Motor neuron (in vitro differentiated cells): Measurements from ENCODE around the gene MYEOV. TPM values are rescaled to one million over a fixed set of nuclear protein-coding genes. Genes with fewer than 3 reads are reported as not detected.
A peak's percentile ranks its signal among the peaks of the same experiment; 100 is the strongest.

Experiments
- ATAC-seq, 8 experiments: fragments of 200-7000 bp; cut with Tn5 transposase; replicated peaks in 6 of 8; 2 replicates each; pipeline ENCODE4 v1.8.0; 2021; ENCODE audit warnings: mild to moderate bottlenecking in 8 of 8, moderate library complexity in 8 of 8
- H3K27ac ChIP-seq, 2 donors: fragments of 250-450 bp; sonication (Bioruptor Pico); 2 replicates each; pipeline ENCODE4 v1.9.0; 2021; ENCODE audit warnings: antibody characterized with exemption in 2 of 2, mild to moderate bottlenecking in 2 of 2, moderate library complexity in 1 of 2
- H3K4me1 ChIP-seq, 2 donors: fragments of 250-450 bp; sonication (Bioruptor Pico); replicated peaks in 1 of 2; 2 replicates each; pipeline ENCODE4 v1.6.1; 2021; ENCODE audit warnings: antibody characterized with exemption in 2 of 2, mild to moderate bottlenecking in 2 of 2, moderate library complexity in 1 of 2
- H3K4me3 ChIP-seq, 5 donors: fragments of 250-450 bp; sonication (Bioruptor Pico); 2 replicates each; pipeline ENCODE4 v1.9.0; 2021; ENCODE audit warnings: antibody characterized with exemption in 5 of 5, mild to moderate bottlenecking in 5 of 5, moderate library complexity in 4 of 5
- whole genome bisulfite sequencing, 10 experiments: fragments of 450-650 bp; shearing (Covaris generic); methylation state at CpG; one replicate each; pipeline ENCODE4 v1.0.0; 2022; 5-methylcytosine and 5-hydroxymethylcytosine counted together
- in situ Hi-C, 9 experiments: fragments of 400-800 bp; cut with MboI; loops; one replicate each; pipeline ENCODE4 v1.15.0; 2021; ENCODE audit warnings: low sequenced_read_pairs in 9 of 9, low pct_unique_long_range_greater_than_20kb in 2 of 9; ENCODE audit not compliant: unreplicated experiment in 9 of 9
- total RNA-seq, 8 experiments: library from RNA; unstranded; fragments of 300-600 nt; gene quantifications; 2 replicates each; pipeline versions ENCODE4 v1.2.3 to v1.2.4, GENCODE V29; 2022

The MYEOV gene
- total RNA-seq, 8 experiments from 2014 or later: 0.05 to 59.6 (median 1.3) TPM; not detected in 1

DNA sequence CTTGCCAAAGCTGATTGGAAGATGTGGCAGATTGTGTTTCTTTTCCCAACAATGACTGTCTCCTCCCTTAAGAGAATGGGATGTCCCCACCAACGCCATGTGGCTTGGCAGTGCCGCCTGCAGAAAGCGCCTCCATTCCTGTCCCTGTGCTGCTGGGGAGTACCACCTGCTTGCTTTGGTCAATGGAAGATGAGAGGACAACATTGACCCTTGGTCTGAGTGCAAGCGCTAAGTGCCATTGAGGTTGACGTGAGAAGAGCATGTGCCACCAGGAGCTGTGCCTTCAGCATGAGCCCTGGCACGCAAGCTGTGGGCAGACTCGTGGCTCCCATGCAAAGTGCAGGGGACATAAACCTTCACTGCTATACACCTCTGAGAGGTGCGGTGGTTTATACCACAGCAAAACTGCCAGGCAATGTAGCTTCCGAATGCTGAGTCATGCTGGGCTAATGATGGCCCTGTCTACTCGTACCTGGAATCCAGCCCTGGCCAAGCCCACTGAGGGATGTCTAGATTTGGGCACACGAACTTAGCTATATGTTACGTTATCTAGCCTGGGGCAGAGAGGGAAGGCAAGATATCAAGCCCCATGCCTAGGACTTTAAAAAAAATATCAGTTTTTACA, 41.9 kb downstream of the MYEOV start:
- WGBS, 10 experiments: 65 to 100% (median 92%) methylated on average over 1 to 4 of the region's 12 CpGs; no CpG with 5 or more reads in 3 of the 10 experiments
- no peak overlapping the region for H3K4me3 ChIP-seq
- in situ Hi-C loops: no loop called here
- no peak for ATAC-seq
- no peaks in the 10 kb centered on the region for H3K4me1 ChIP-seq
- H3K27ac ChIP-seq: no peak overlapping the region

DNA sequence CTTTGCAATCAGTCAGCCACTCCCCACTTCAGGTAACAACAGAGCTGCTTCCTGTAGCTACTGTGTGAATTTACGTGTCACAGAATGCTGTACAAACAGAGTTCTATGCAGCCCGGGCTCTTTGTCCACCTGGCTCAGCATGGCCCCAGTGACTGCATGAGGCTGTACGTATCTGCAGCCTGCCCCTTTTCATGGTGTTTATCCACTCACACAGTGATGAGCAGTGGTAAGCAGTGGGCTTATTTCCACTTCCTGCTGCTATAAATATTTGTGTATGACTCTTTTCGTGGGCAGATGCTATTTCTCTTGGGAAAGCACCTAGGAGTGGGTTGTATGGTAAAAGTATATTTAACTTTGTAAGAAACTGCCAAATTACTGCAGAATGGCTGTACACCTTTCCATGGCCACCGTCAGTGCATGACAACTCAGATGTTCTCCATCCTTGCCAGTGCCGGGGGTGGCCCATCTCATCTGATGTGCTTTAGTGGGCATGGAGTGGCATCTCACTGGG, 43.3 kb downstream of the MYEOV start:
- Histone ChIP-seq H3K27ac (no peak overlapping the region), H3K4me1 (no peaks in the 10 kb centered on the region), H3K4me3 (no peak overlapping the region)
- 40 to 87% (median 68%) methylated on average over 1 to 5 of the region's 6 CpGs; no CpG with 5 or more reads in 2 of the 10 experiments for WGBS, 10 experiments
- ATAC-seq: peak in 1 of 8 experiments; percentile 43
- in situ Hi-C loops: no loop called here

DNA sequence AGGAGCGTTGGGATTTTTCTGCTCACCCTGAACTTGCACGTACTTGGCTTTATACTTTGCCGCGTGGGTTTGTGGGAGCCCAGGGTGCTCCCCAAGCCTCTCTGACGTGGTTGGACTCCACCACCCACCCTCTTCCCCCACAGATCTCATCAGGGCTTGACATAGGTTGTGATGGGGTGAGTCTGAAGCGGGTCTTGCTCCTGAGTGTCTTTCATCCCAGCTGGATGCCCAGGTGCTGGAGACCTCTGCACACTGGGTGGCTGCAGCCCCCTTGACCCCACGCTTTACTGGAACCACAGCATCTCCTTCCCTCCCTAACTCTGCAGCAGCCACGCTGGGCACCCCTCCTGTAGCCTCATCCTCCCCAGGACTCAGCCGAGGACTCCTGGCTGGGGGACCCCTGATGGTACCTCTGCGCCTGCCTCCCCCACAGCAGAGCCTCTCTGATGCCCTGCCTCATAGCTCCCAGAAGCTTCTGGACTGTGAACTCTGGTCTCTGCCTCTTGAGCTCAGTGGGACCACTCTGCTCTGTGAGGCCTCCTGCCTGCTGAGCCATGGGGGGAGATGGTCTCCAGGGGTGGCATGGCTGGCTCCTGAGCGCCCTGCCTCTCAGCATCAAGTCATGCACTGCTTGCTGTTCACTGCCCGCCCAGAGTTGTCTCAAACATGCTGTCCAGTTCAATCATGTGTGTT, 45.2 kb downstream of the MYEOV start:
- no peaks in the 10 kb centered on the region for H3K4me1 ChIP-seq
- in situ Hi-C loops: no loop called here
- H3K27ac ChIP-seq: no peak overlapping the region
- WGBS, 10 experiments: 84 to 100% (median 94%) methylated on average over 1 to 5 of the region's 12 CpGs; no CpG with 5 or more reads in 1 of the 10 experiments
- no peak for ATAC-seq
- H3K4me3 ChIP-seq: no peak overlapping the region

DNA sequence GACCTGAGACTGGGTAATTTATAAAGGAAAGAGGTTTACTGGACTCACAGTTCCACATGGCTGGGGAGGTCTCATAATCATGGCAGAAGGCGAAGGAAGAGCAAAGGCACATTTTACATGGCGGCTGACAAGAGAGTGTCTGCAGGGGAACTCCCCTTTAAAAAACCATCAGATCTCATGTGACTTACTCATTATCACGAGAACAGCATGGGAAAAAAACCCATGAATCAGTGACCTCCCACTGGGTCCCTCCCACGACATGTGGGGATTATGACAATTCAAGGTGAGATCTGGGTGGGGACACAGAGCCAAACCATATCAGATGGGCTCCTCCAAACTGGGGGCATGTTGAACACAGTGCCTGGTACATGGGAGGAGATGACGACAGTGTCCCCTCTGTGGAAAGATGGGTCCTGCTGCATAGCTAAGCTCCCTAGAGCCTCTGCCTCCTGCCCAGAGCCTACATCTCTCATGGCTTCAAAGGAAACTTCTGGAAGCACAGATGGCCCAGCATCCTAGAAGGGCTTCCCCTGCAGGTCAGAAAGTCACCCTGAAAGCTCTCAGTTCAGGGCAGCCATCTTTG, 46.1 kb downstream of the MYEOV start:
- ATAC-seq: no peak
- no peak overlapping the region for H3K27ac ChIP-seq
- in situ Hi-C loops: no loop called here
- H3K4me3 ChIP-seq: no peak overlapping the region
- no peaks in the 10 kb centered on the region for H3K4me1 ChIP-seq
- 31 to 96% (median 74%) methylated on average over 1 to 5 of the region's 5 CpGs; no CpG with 5 or more reads in 2 of the 10 experiments for whole genome bisulfite sequencing, 10 experiments

DNA sequence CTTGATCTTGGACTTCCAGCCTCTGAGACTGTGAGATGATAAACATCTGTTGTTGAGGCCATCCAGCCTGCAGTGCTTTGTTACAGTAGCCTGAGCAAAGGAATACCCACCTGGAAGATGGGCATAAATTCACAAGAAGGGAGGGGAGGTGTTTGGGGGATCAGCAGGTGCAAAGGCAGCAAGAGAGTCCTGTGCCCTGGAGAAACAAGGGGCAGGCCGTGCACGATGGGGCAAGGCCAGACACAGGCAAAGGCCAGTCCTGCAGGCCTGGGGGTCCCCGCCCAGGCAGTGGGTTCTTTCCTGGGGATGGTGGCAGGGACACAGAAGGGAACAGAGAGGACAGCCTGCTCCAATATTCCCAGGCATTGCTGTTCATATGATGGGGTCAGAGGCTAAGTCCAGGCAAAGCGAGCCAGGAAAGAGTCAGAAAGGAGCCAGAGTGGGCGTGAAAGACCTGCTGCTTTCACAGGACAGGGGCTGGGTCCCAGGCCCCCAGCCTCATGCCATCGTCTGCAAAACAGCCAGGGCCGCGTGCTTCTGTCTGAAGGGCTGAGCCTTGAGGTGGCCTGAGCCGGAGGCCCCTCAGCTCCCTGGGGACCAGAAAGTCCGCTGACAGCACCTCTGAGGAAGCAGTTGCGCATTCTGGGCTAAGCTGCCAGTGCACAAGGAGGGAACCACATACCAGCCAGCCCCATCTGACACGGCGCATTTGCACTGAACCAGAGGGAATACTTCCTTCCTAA, 48.8 kb downstream of the MYEOV start:
- WGBS, 10 experiments: 20 to 96% (median 88%) methylated on average over 1 to 5 of the region's 13 CpGs; no CpG with 5 or more reads in 3 of the 10 experiments
- no peak for ATAC-seq
- in situ Hi-C loops: no loop called here
- Histone ChIP-seq H3K4me1 (no peaks in the 10 kb centered on the region), H3K27ac (no peak overlapping the region), H3K4me3 (no peak overlapping the region)

DNA sequence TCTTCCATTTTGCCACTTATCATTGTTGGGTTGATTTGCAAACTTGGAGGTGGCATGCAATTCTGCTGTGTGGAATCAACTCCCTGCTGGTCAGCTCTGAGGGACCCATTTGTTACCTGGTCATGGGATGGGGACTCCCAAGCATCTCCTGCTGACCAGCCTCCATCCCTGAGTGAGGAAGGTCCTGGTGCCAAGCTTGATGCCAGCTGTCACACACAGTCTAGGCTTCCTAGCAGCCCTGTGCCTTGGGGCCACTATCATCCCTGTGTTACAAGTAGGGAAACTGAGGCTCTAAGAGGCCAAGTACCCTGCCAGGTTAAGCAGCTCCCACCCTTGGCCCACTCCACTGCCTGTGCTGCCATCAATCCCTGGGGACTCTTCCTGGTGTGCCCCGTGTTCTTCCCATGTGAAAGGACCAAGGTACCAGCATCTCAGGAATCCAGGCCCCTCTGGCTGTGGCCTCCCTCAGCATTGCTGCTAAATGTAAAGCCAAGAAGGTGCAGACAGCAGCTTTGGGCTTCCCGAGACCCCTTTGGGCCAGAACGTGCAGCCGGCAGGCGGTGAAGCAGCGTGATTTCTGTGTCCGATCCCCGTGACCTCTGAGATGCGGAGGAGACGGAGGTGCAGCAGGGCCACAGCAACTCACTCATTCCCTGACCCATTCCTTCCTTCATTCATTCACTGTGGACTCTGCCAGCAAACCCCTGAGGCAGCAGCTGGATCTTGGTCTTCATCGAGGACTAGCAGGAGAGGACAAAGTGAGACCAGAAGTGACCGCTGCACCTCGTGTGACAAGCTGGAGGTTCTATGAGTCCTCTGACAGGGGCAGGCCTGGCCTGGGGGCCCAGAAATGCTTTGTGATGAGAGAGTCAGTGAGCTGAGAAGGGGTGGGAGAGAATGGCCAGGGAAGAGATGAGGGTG, 49.7 kb downstream of the MYEOV start:
- 76 to 100% (median 98%) methylated on average over 1 to 4 of the region's 13 CpGs; no CpG with 5 or more reads in 4 of the 10 experiments for WGBS, 10 experiments
- in situ Hi-C loops: no loop called here
- Histone ChIP-seq H3K4me3 (no peak overlapping the region), H3K4me1 (no peaks in the 10 kb centered on the region), H3K27ac (no peak overlapping the region)
- ATAC-seq: no peak

DNA sequence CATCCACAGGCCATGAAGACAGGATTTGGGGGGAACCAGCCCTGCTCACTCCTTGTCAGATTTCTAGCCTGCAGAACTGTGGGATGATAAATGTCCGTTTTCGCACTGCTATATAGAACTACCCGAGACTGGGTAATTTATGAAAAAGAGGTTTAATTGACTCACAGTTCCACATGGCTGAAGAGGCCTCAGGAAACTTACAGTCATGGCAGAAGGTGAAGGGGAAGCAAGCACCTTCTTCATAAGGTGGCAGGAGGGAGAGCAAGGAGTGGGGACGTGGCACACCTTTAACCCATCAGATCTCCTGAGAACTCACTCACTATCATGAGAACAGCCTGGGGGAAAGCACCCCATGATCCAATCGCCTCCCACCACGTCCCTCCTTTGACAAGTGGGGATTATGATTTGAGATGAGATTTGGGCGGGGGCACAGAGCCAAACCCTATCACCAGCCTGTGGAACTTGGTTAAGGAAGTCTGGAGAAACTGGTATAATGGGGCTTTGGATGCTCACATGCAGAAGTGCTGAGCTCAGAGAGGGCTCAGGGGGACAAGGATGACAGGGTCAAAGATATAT, 50.7 kb downstream of the MYEOV start:
- H3K4me3 ChIP-seq: no peak overlapping the region
- ATAC-seq: no peak

More for the DNA sequence above, 50.7 kb downstream of the MYEOV start:
- no peaks in the 10 kb centered on the region for H3K4me1 ChIP-seq
- in situ Hi-C loops: no loop called here
- no peak overlapping the region for H3K27ac ChIP-seq
- WGBS, 10 experiments: 57 to 100% (median 84%) methylated on average over 1 to 5 of the region's 7 CpGs; no CpG with 5 or more reads in 3 of the 10 experiments

Other genes with a start within 250 kb of the MYEOV start
- gene TPCN2, start 245.2 kb upstream of the MYEOV start, total RNA-seq: 10 to 100 TPM in 3 of 8 experiments, 1 to 10 TPM in 5; 3.6 to 17.2 (median 5.6) TPM
- 1 to 10 TPM in 1 of 8 experiments, under 1 TPM in 6, not detected in 1; 0.14 to 1.2 (median 0.56) TPM for gene SMIM38, start 138.2 kb upstream of the MYEOV start, total RNA-seq
- under 1 TPM in 6 of 8 experiments, not detected in 2; 0.05 to 0.71 (median 0.28) TPM for gene LINC01488, start 187.5 kb downstream of the MYEOV start, total RNA-seq